HG02642 (cell line): ENCODE measurements around the gene ICAM1.

ENCODE experiments used
- ATAC-seq: cut with Tn5 transposase; IDR thresholded peaks from one replicate; pipeline ENCODE4 v1.9.1; 2021; ENCODE audit warnings: mild to moderate bottlenecking; ENCODE audit not compliant: unreplicated experiment, poor library complexity

Gene ICAM1

DNA sequence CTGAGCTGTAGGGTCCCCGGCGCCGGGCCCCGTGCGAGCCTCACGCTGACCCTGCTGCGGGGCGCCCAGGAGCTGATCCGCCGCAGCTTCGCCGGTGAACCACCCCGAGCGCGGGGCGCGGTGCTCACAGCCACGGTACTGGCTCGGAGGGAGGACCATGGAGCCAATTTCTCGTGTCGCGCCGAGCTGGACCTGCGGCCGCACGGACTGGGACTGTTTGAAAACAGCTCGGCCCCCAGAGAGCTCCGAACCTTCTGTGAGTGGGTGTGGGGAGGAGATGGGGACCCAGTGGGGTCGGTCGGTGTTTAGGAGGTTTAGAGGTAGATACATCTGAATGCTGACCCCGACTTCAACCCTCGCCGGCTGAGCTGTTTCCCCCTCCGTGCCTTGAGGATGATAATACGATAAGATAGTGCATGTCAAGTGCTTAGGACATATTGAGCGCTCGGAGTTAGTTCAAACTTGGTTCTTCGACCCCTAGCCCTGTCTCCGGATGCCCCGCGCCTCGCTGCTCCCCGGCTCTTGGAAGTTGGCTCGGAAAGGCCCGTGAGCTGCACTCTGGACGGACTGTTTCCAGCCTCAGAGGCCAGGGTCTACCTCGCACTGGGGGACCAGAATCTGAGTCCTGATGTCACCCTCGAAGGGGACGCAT is 20.8 kb downstream of the ICAM1 start:
- ATAC-seq = no peak

DNA sequence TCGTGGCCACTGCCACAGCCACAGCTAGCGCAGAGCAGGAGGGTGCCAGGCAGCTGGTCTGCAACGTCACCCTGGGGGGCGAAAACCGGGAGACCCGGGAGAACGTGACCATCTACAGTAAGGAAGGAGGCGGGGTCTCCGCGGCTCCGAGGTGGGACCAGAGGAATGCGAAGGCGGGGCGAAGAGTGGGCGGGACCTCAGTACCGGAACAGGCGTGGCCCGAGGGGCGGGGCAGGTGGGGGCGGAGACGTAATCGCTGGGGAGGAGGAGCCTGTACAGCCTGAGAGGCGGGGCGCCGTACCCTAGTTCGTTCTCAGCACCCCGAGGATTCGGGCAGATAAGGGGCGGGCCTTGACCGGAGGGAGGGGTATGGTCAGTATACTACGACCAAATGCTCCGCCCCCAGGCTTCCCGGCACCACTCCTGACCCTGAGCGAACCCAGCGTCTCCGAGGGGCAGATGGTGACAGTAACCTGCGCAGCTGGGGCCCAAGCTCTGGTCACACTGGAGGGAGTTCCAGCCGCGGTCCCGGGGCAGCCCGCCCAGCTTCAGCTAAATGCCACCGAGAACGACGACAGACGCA is 21.4 kb downstream of the ICAM1 start:
- peak; percentile 58 for ATAC-seq

DNA sequence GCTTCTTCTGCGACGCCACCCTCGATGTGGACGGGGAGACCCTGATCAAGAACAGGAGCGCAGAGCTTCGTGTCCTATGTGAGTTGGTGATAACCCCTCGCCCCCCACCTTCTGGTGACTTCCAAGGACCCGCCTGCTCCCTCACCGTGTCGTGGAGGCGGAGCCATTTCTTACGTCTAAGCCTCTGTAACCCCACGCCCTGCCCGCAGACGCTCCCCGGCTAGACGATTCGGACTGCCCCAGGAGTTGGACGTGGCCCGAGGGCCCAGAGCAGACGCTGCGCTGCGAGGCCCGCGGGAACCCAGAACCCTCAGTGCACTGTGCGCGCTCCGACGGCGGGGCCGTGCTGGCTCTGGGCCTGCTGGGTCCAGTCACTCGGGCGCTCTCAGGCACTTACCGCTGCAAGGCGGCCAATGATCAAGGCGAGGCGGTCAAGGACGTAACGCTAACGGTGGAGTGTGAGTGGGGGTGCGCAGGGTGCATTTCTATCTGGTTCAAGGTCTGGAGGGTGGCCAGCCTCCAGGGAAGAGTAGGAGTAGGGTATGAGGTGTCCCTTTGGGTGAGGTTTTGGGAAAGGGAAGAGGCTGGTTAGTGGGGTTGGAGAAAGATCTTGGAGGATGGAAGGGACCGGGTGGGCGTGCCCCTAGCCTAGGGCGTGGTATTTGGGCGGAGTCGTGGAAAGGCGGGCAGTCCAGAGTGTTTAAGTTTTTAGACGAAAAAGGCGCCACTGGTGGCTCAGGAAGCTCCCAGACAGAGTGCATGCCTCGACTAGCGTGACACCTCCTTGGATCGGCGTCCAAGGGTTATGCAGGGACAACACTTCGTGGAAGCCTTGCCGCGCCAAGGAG is 22.1 kb downstream of the ICAM1 start:
- ATAC-seq = no peak

DNA sequence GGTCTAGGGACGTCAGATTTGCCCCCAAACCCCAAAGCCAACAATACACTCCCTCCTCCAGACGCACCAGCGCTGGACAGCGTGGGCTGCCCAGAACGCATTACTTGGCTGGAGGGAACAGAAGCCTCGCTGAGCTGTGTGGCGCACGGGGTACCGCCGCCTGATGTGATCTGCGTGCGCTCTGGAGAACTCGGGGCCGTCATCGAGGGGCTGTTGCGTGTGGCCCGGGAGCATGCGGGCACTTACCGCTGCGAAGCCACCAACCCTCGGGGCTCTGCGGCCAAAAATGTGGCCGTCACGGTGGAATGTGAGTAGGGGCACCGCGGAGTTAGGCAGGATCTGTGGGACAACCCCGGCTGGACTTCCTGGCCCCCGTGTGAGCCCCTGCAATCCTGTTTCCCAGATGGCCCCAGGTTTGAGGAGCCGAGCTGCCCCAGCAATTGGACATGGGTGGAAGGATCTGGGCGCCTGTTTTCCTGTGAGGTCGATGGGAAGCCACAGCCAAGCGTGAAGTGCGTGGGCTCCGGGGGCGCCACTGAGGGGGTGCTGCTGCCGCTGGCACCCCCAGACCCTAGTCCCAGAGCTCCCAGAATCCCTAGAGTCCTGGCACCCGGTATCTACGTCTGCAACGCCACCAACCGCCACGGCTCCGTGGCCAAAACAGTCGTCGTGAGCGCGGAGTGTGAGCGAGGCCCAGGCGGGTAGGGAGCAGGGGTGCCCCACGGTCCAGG is 22.9 kb downstream of the ICAM1 start:
- no peak for ATAC-seq

- ATAC-seq = no peak
Observed at GRCh38 chr19:10294368-10294697, 23.4 kb downstream of the ICAM1 start.

DNA sequence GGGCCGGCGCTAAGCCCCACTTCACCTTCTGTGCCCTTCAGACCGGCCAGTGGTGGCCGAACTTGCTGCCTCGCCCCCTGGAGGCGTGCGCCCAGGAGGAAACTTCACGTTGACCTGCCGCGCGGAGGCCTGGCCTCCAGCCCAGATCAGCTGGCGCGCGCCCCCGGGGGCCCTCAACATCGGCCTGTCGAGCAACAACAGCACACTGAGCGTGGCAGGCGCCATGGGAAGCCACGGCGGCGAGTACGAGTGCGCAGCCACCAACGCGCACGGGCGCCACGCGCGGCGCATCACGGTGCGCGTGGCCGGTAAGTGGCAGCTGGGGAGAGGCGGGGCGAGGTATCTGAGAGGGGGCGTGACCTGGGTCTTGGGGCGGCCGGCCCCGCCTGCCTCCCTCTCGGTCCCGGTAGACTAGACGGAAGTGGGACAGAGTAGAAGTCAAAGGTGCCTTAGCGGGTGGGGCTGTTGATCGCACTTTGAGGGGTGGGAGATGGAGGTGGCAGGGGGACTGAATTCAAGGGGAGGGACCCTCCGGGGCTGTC is 24.5 kb downstream of the ICAM1 start:
- ATAC-seq = peak; percentile 40

GRCh38 chr19:10295847-10296591 is 25.1 kb downstream of the ICAM1 start:
- no peak for ATAC-seq

DNA sequence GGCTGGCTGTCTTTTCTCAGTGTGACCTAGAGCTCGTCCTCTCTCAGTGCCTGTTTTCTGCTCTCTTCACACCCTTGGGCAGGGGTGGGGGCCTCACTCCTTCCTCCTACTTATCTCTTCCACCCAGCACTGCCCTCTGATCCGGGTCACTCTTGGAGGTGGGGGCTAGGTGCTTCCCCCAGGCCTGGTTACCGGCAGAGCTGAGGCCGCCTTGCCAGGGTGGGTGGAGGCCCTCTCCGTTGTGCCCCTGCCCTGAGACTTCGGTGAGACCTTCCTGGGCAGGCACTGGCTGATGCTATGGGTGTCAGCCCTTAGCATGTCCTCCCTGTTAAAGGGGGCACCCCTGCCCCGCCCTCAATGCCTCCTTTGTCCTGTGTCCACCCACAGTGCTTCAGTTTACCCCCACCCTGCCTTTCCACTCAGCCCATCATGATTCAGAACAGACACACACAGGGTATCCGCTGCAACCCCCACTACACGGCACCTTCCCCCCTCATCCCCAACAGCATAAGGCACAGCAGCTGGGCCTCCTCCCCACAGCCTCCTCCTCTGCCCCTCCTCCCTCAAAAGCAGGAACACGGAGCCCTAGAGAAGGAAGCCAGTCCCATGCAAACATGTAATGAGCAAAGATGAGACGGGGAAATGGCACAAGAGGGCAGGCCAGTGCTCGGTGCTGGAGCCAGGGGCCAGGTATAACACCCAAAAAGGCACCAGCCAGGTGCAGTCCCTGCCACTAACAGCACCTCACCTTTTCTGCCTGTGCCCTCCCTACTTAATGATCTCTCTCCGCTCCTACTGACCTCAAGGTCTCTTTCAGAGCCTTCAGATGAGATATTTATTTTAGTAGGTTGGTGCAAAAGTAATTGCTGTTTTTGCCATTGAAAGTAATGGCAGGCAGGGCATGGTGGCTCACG is 28.9 kb downstream of the ICAM1 start:
- no peak for ATAC-seq

- no peak for ATAC-seq
Observed at GRCh38 chr19:10305139-10305806, 34.4 kb downstream of the ICAM1 start.

DNA sequence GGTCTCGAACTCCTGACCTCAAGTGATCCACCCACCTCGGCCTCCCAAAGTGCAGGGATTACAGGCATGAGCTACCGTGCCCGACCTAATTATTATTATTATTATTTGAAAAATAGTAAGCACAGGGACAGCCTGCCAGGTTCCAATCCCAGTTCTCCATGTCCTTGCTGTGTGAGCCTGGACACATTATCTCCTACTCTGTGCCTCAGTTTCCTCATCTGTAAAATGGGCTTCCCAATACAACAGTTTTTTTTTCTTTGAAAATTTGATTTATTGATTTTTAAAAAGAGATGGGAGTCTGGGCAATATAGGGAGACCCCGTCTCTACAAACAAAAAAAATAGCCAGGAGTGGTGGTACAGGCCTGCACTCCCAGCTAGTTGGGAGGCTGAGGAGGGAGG is 35.4 kb downstream of the ICAM1 start:
- ATAC-seq = no peak

DNA sequence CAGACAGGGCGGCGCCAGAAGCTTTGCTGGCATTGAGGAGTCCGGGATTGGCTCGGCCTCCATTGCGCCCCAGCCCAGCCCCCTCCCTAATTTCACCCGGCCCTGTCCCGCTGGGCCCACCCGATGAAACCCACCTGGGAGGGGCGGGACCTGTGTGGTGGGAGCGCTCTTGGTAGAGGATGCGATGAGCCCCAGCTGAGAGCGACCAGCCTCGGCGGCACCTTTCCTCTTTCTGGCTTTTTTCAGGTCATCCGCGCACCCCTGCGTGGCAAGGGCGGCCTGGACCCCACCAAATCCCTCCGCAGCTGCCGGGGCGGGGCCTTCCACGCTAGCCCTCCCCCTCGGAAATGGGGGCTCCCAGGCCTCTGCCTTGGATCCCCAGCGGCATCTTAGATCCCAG is 38.5 kb downstream of the ICAM1 start, which contains the start of gene ZGLP1:
ZGLP1 (minus strand) TSS at position 393 of the 400 bp plus-strand sequence.
- ATAC-seq = no peak

DNA sequence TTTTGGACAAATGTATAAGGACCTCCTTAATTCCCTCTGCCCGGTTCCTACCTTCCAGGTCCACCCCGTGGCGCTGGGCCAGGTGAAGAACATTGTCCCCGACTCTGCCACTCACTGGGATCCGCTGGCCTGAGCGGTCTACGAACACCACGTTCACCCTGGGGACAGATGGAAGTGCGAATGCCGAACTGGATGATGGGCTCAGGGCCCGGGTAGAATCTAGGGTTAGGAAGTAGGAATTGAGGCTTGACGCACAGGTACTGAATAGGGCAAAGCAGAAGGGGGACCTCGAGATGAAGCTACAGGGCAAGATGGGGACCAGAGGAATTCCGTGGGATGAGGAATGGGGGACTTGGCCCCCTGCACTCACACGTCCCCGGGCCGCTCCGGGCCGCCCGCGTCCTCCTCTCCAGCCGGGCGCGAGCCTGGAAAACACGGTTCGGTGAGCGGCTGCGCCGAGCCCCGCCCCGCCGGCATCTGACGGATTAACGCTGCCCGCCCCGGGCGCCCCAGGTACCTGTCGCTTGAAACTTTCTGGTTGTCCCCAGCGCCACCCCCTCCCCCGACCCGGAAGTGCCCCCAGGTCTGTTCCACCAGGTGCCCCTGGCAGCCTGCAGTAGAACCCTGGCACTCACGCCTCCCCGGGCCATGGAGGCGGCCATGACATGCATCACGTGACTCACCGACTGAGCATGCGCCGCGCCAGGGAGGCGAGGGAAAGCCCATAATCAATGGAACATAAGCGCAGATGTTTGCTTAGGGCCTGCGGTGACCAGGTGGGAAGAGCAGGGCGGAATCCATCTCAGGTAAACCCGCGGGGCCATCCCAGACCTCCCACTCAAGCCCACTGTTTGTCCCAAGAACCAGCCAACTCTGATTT is 44.7 kb downstream of the ICAM1 start, which contains the start of gene FDX2:
FDX2 (minus strand) TSS at position 681 of the 880 bp plus-strand sequence; CDS start at position 662, 19 bp downstream.
- ATAC-seq = no peak

DNA sequence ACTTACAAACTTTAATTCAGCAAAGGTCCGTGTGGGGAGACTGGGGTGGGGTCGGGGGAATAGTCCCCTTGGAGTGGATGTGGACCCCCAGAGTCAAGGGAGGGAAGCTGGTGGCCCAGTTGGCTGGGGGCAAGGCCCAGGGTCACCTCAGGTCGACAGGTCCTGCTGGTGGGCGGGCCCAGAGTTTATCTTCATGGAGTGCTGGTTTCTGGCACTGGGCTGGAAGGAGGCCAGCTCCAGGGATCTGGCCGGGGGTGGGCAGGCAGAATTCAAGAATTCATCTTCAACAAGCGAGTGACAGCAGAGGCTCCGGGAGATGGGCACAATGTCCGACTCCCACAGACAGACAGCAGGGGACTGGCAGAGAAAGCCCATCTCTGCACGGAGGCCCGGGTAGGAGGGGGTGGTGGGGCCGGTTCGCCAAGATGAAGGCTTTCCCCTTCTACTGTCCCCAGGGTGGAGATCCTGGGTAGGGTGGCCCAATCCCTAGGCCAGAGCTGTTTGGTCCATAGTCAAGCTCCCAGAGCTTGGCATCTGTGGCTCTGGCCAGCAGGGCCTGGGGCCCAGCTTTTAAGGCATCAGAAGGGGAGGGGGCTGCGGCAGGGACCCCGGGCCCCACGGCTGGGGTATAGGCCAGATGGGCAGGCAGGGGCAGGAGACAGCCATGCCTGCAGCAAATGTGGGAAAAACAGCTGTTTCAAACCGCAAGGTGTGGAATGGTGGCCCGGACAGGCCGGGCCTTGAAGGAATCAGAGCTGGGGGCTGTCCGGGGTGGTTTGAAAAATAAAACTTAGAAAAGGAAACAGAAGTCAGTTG is 45.5 kb downstream of the ICAM1 start:
- no peak for ATAC-seq

DNA sequence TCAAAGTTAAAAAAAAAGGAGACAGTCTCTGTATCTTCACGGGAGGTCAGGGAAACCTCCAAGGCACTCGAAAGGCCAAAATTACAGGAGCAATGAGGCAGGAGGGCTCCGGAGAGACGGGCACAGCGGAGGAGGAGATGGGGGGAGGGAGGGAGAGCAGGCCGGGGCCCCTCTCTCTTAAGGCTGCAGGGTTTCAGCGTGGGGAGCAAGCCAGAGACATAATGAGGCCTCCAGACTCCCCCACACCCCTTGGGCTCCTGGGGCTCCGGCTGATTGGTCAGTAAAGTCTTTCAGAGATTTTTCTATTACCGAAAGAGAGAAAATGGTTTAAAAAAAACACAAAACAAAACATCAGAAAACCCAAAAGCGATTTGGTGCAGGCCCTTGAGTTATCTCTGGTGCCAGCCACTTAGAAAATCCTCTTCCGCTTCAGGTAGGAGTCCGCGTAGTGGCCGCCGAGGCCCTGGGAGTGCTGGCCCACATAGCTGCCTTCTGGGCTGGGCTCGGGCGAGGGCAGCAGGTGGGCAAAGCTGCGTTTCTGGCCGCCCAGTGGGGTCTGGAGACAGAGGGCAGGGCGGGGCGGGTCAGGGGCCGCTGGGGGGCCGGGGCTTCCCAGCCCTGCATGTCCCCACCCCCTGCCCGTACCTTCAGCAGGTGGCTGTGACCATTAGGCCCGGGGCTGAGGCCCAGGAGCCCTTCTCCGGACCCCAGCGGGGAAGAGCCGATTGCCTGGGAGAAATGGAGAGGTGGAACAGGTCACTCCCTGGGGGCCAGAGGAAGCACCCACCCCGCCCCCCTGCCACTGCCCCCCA is 46.3 kb downstream of the ICAM1 start:
- ATAC-seq = no peak

- ATAC-seq = no peak
Observed at GRCh38 chr19:10317857-10318462, 47.0 kb downstream of the ICAM1 start.
